Fibroblast of skin of left quadriceps (primary cell): Measurements from ENCODE around the gene CEP170B.

Experiments
- DNase-seq, 2 experiments: peaks; one replicate each; pipeline ENCODE4 v3.0.0-alpha.2; 2013; ENCODE audit warnings: low read depth in 2 of 2

CEP170B gene

GRCh38 chr14:104866451-104867370 lies 1.6 kb downstream of the CEP170B start:
- no peak for DNase-seq

GRCh38 chr14:104867371-104868059 lies 2.4 kb downstream of the CEP170B start:
- no peak for DNase-seq

- no peak for DNase-seq
Observed at GRCh38 chr14:104868060-104868740, 3.1 kb downstream of the CEP170B start.

- no peak for DNase-seq
Observed at GRCh38 chr14:104868811-104869572, 3.9 kb downstream of the CEP170B start.

- DNase-seq = no peak
Observed at GRCh38 chr14:104869669-104870367, 4.8 kb downstream of the CEP170B start.

GRCh38 chr14:104870368-104871144 lies 5.5 kb downstream of the CEP170B start:
- no peak for DNase-seq

GRCh38 chr14:104871145-104871655 lies 6.1 kb downstream of the CEP170B start:
- DNase-seq = no peak

- DNase-seq = no peak
Observed at GRCh38 chr14:104871656-104872468, 6.8 kb downstream of the CEP170B start.

GRCh38 chr14:104872469-104873341 lies 7.6 kb downstream of the CEP170B start:
- DNase-seq = no peak

- no peak for DNase-seq
Observed at GRCh38 chr14:104873380-104874055, 8.4 kb downstream of the CEP170B start.

- no peak for DNase-seq
Observed at GRCh38 chr14:104874110-104874531, 9.1 kb downstream of the CEP170B start.

GRCh38 chr14:104874571-104875411 lies 9.7 kb downstream of the CEP170B start:
- no peak for DNase-seq

- DNase-seq = no peak
Observed at GRCh38 chr14:104875412-104875751, 10.3 kb downstream of the CEP170B start.

- DNase-seq = no peak
Observed at GRCh38 chr14:104875811-104876210, 10.7 kb downstream of the CEP170B start.

GRCh38 chr14:104876251-104876699 lies 11.2 kb downstream of the CEP170B start:
- DNase-seq = no peak

GRCh38 chr14:104877066-104877805 lies 12.2 kb downstream of the CEP170B start:
- DNase-seq = no peak
